Measurements from ENCODE around the gene SPC24. TPM values are rescaled to one million over a fixed set of nuclear protein-coding genes. Genes with fewer than 3 reads are reported as not detected.

SPC24 gene
- total and polyA plus RNA-seq, 2 donors (not counting 1 experiment from before 2014, with no cell fraction given), result 0.12 to 0.15 TPM

DNA sequence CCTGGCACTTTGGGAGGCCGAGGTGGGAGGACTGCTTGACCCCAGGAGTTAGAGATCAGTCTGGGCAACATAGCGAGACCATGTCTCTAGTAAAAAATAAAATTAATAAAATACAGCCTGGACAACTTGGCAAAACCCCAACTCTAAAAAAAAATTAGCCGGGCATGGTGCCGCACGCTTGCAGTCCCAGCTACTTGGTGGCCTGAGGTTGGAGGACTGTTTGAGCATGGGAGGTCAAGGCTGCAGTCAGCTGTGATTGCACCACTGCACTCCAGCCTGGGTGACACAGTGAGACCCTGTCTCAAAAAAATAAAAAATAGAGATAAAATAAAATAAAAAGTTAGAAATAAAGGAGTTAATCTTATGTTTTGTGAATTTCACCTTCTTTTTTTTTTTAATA, 15.6 kb upstream of the SPC24 start:
- TF ChIP-seq EZH2 (IDR thresholded peaks at IDR 0.05; ENCODE audit: borderline replicate concordance, insufficient read depth, low read depth, low read length, poor library complexity, severe bottlenecking), result no peak
- no peak for TF ChIP-seq CTCF (IDR thresholded peaks at IDR 0.05)

DNA sequence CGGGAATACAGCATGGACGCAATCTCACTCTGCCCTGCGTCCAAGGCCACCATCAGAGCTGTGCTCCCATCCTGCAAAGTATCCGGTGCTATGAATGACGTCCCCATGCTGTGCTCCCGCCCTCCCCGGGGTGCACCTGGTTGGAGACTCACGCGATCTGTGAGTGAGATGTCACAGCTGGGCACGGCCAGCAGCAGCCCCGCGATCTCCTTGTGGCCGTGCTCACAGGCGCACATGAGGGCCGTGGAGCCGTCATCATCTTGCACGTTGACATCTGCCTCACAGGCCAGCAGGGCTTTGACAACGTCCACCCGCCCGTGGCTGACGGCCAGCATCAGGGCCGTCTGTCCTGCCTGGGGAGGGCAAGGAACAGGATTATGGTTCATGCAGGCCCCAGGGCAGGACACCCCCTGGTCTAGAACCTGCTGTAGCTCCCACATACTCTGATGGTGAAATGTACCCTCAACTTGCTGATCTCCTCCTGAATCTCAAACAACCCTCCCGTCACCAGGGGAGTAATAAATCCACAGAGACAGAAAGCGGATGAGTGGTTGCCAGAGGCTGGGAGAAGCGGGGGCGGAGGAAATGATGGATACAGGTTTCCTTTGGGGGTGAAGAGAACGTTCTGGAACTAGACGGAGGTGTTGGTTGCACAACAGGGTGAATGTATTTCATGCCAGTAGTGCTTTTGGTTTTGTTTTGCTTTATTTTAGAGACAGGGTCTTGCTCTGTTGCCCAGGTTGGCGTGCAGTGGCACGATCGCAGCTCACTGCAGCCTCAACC, 14.5 kb upstream of the SPC24 start:
- Histone ChIP-seq H3K4me2 (replicated peaks; ENCODE audit: low read depth, low read length, poor library complexity, severe bottlenecking) (no peak overlapping the region), H3K36me3 (replicated peaks in 1 of 2; ENCODE audit: control extremely low read depth in 1 of 2, control insufficient read depth in 1 of 2, extremely low read depth in 1 of 2, insufficient read depth in 2 of 2, low read length in 1 of 2) (no peaks in the 10 kb centered on the region), H3K79me2 (ENCODE audit: control insufficient read depth, insufficient read depth, low read length) (no peaks in the 10 kb centered on the region), H3K4me3 (ENCODE audit: control extremely low read depth in 1 of 5, extremely low read depth in 1 of 5, insufficient read depth in 1 of 5, low read depth in 2 of 5, low read length in 4 of 5) (no peak overlapping the region), H3K4me1 (ENCODE audit: control insufficient read depth in 2 of 2, insufficient read depth in 2 of 2, low read length in 2 of 2) (no peaks in the 10 kb centered on the region), H4K20me1 (ENCODE audit: control insufficient read depth, insufficient read depth, low read length, poor library complexity, severe bottlenecking) (no peaks in the 10 kb centered on the region), H2AFZ (ENCODE audit: insufficient read depth, low read depth, low read length, poor library complexity, severe bottlenecking) (no peak overlapping the region), H3K9me3 (ENCODE audit: control extremely low read depth in 1 of 3, control insufficient read depth in 2 of 3, insufficient read depth in 1 of 3, low read length in 2 of 3) (peaks cover 0 to 4% (median 0%) of the 10 kb centered on the region in 3 donors), H3K27ac (ENCODE audit: low read length in 2 of 2) (no peak overlapping the region), H3K27me3 (replicated peaks in 1 of 4; ENCODE audit: control extremely low read depth in 1 of 4, control insufficient read depth in 3 of 4, insufficient read depth in 4 of 4, low read length in 3 of 4) (no peaks in the 10 kb centered on the region), H3K9ac (ENCODE audit: low read length) (no peak overlapping the region)
- Mint-ChIP-seq H3K27ac (no peak overlapping the region), H3K4me1 (no peaks in the 10 kb centered on the region), H3K27me3 (peaks cover 3% of the 10 kb centered on the region), H3K4me3 (no peak overlapping the region), H3K9me3 (ENCODE audit: insufficient read depth) (no peaks in the 10 kb centered on the region)
- DNase-seq, result no peak
- CTCF ChIA-PET, result no interaction called here
- no peak for ATAC-seq (ENCODE audit: low read depth)
- POLR2A ChIA-PET, result no interaction called here
- intact Hi-C loops (cut with micrococcal nuclease), result no loop called here
- 97% methylated on average over 27 of the region's 31 CpGs for WGBS (ENCODE audit: insufficient coverage)
- no peak for TF ChIP-seq EZH2 (IDR thresholded peaks at IDR 0.05; ENCODE audit: borderline replicate concordance, insufficient read depth, low read depth, low read length, poor library complexity, severe bottlenecking)
- no peak for TF ChIP-seq CTCF (IDR thresholded peaks at IDR 0.05)

More for the DNA sequence above, 15.6 kb upstream of the SPC24 start:
- Histone ChIP-seq H3K9ac (ENCODE audit: low read length) (no peak overlapping the region), H3K4me3 (ENCODE audit: control extremely low read depth in 1 of 5, extremely low read depth in 1 of 5, insufficient read depth in 1 of 5, low read depth in 2 of 5, low read length in 4 of 5) (no peak overlapping the region), H3K4me2 (replicated peaks; ENCODE audit: low read depth, low read length, poor library complexity, severe bottlenecking) (no peak overlapping the region), H2AFZ (ENCODE audit: insufficient read depth, low read depth, low read length, poor library complexity, severe bottlenecking) (no peak overlapping the region), H3K36me3 (replicated peaks in 1 of 2; ENCODE audit: control extremely low read depth in 1 of 2, control insufficient read depth in 1 of 2, extremely low read depth in 1 of 2, insufficient read depth in 2 of 2, low read length in 1 of 2) (no peaks in the 10 kb centered on the region), H3K79me2 (ENCODE audit: control insufficient read depth, insufficient read depth, low read length) (no peaks in the 10 kb centered on the region), H3K4me1 (ENCODE audit: control insufficient read depth in 2 of 2, insufficient read depth in 2 of 2, low read length in 2 of 2) (no peaks in the 10 kb centered on the region), H3K9me3 (ENCODE audit: control extremely low read depth in 1 of 3, control insufficient read depth in 2 of 3, insufficient read depth in 1 of 3, low read length in 2 of 3) (peaks cover 0 to 4% (median 0%) of the 10 kb centered on the region in 3 donors), H4K20me1 (ENCODE audit: control insufficient read depth, insufficient read depth, low read length, poor library complexity, severe bottlenecking) (no peaks in the 10 kb centered on the region), H3K27me3 (replicated peaks in 1 of 4; ENCODE audit: control extremely low read depth in 1 of 4, control insufficient read depth in 3 of 4, insufficient read depth in 4 of 4, low read length in 3 of 4) (no peaks in the 10 kb centered on the region), H3K27ac (ENCODE audit: low read length in 2 of 2) (no peak overlapping the region)
- POLR2A ChIA-PET, result no interaction called here
- CTCF ChIA-PET, result no interaction called here
- Mint-ChIP-seq H3K9me3 (ENCODE audit: insufficient read depth) (no peaks in the 10 kb centered on the region), H3K27ac (no peak overlapping the region), H3K4me1 (no peaks in the 10 kb centered on the region), H3K27me3 (peaks cover 3% of the 10 kb centered on the region), H3K4me3 (no peak overlapping the region)
- no peak for DNase-seq
- no peak for ATAC-seq (ENCODE audit: low read depth)
- intact Hi-C loops (cut with micrococcal nuclease), result no loop called here
- WGBS (ENCODE audit: insufficient coverage), result no CpG with 5 or more reads among the region's 5 CpGs

Data from B cell (primary cell).